ENCODE results near the gene FCGBP. TPM values are rescaled to one million over a fixed set of nuclear protein-coding genes. Genes with fewer than 3 reads are reported as not detected.

Gene FCGBP
- total RNA-seq (100 to 1,000 TPM in 1 of 7 donors, 10 to 100 TPM in 6; 29.7 to 290 (median 43.6) TPM), polyA plus RNA-seq (1 to 10 TPM; 2.2 to 2.3 TPM)
- long read RNA-seq, donor 1, partial matches to known transcripts: 12 of 14 reads
- long read RNA-seq, donor 1, other reads (novel, unspliced or antisense): 2 of 14 reads
- long read RNA-seq, donor 2: 0 reads
- long read RNA-seq, donor 3, full-length matches to known transcripts: 8 of 224 reads
- long read RNA-seq, donor 3, partial matches to known transcripts: 204 of 224 reads
- long read RNA-seq, donor 3, other reads (novel, unspliced or antisense): 12 of 224 reads

GRCh38 chr19:39934584-39935363, at the start of gene FCGBP:
Gene FCGBP (minus strand): TSS chr19:39934634.
- Histone ChIP-seq H3K27me3 (no peaks in the 10 kb centered on the region), H3K4me3 (no peak within 1 kb of the TSS), H3K4me1 (ENCODE audit: insufficient read depth) (no peaks in the 10 kb centered on the region), H3K9me3 (no peaks in the 10 kb centered on the region), H3K27ac (no peak within 1 kb of the TSS), H3K36me3 (no peaks in the 10 kb centered on the region)
- no peak for DNase-seq
- intact Hi-C loops (cut with DNase I): no loop called here
- TF ChIP-seq EP300 (IDR thresholded peaks at IDR 0.05): no peak
- WGBS, 3 donors: 79 to 83% (median 79%) methylated on average over 5 of the region's 5 CpGs

DNA sequence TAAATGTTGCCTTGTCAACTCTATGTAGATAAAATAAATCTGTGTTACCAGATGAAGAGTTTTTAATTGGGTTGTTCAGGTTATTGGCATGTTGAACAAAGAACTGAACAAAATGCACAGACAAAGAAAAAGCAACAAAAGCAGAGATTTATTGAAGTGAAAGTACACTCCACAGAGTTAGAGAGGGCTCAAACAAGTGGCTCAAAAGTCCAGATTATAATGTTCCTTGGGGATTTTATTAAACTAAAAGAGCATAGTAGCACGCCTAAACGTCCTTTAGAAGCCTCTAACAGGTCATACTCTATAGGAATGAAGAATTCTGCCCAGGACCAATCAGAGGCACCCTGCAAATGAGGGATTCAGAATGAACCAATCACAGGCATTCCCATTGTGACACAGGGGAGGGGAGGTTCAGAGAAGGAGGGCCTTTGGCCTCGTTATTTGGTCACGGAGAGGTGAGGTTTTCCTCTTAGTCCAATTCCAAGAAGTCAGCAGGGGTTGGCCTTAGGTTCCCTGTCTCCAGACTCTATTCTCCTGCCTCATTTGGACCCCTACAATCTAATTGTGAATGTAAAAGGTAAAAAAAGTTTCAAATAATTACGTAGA, 49.4 kb upstream of the FCGBP start:
- TF ChIP-seq POLR2A (IDR thresholded peaks at IDR 0.05) (no peak), CTCF (IDR thresholded peaks at IDR 0.05) (no peak), EP300 (IDR thresholded peaks at IDR 0.05) (no peak)
- Histone ChIP-seq H3K27ac (no peak overlapping the region), H3K4me3 (no peak overlapping the region), H3K27me3 (no peaks in the 10 kb centered on the region), H3K4me1 (ENCODE audit: insufficient read depth) (no peaks in the 10 kb centered on the region), H3K36me3 (no peaks in the 10 kb centered on the region), H3K9me3 (peaks cover 2 to 4% of the 10 kb centered on the region in 2 donors)
- DNase-seq: no peak
- intact Hi-C loops (cut with DNase I): no loop called here
- WGBS, 3 donors: 83 to 95% (median 95%) methylated on average over 5 of the region's 5 CpGs

GRCh38 chr19:39982883-39983282, 48.4 kb upstream of the FCGBP start:
- peaks cover 2 to 4% of the 10 kb centered on the region in 2 donors for H3K9me3 ChIP-seq
- 95 to 98% (median 96%) methylated on average over 1 of the region's 1 CpG for WGBS, 3 donors

GRCh38 chr19:39974377-39975155, 40.1 kb upstream of the FCGBP start:
- Histone ChIP-seq H3K27me3 (no peaks in the 10 kb centered on the region), H3K9me3 (no peaks in the 10 kb centered on the region), H3K27ac (no peak overlapping the region), H3K4me1 (ENCODE audit: insufficient read depth) (peaks cover 4% of the 10 kb centered on the region), H3K4me3 (no peak overlapping the region), H3K36me3 (no peaks in the 10 kb centered on the region)
- WGBS, 3 donors: 87 to 94% (median 93%) methylated on average over 23 to 24 of the region's 24 CpGs
- intact Hi-C loops (cut with DNase I): no loop called here
- DNase-seq: no peak
- TF ChIP-seq CTCF (IDR thresholded peaks at IDR 0.05) (no peak), EP300 (IDR thresholded peaks at IDR 0.05) (no peak), POLR2A (IDR thresholded peaks at IDR 0.05) (no peak)

More at GRCh38 chr19:39982883-39983282, 48.4 kb upstream of the FCGBP start:
- no peaks in the 10 kb centered on the region for H3K36me3 ChIP-seq
- no peak for DNase-seq
- intact Hi-C loops (cut with DNase I): no loop called here
- H3K27me3 ChIP-seq: no peaks in the 10 kb centered on the region
- no peak for TF ChIP-seq CTCF (IDR thresholded peaks at IDR 0.05)
- no peak for TF ChIP-seq EP300 (IDR thresholded peaks at IDR 0.05)
- TF ChIP-seq POLR2A (IDR thresholded peaks at IDR 0.05): no peak
- H3K4me1 ChIP-seq (ENCODE audit: insufficient read depth): no peaks in the 10 kb centered on the region
- H3K4me3 ChIP-seq: no peak overlapping the region
- H3K27ac ChIP-seq: no peak overlapping the region
